SKM-1 (cell line): ENCODE measurements around the gene ITCH.
"Not testable (repeated sequence)": the region's sequence is repeated elsewhere in the genome, so short reads cannot be mapped to it uniquely, and the experiment has no call there.

Source experiments
- DNase-seq: peaks from one replicate; lab custom pipeline; 2025; ENCODE audit not compliant: unreplicated experiment; lab: John Stamatoyannopoulos, UW

Gene ITCH

GRCh38 chr20:34497596-34497995, 134.5 kb downstream of the ITCH start:
- not testable (repeated sequence) for DNase-seq

GRCh38 chr20:34500823-34501222, 137.8 kb downstream of the ITCH start:
- DNase-seq = no peak

- no peak for DNase-seq
Observed at GRCh38 chr20:34506480-34506879, 143.4 kb downstream of the ITCH start.

GRCh38 chr20:34507702-34508413, 144.8 kb downstream of the ITCH start:
- no peak for DNase-seq

- DNase-seq = no peak
Observed at GRCh38 chr20:34510575-34510974, 147.5 kb downstream of the ITCH start.

- no peak for DNase-seq
Observed at GRCh38 chr20:34511891-34512265, 148.8 kb downstream of the ITCH start.

GRCh38 chr20:34512266-34512954, 149.3 kb downstream of the ITCH start:
- DNase-seq = no peak

- DNase-seq = no peak
Observed at GRCh38 chr20:34512955-34513419, 149.9 kb downstream of the ITCH start.

GRCh38 chr20:34514034-34514433, 151.0 kb downstream of the ITCH start:
- DNase-seq = not testable (repeated sequence)

- no peak for DNase-seq
Observed at GRCh38 chr20:34514897-34515483, 151.9 kb downstream of the ITCH start.

GRCh38 chr20:34515484-34516246, 152.6 kb downstream of the ITCH start:
- DNase-seq = no peak

- peak; percentile 75 for DNase-seq
Observed at GRCh38 chr20:34516247-34517113, 153.4 kb downstream of the ITCH start, which contains the start of gene DYNLRB1. Gene DYNLRB1 (plus strand): TSS chr20:34516422. CDS start chr20:34516459, 37 bp downstream.

- no peak for DNase-seq
Observed at GRCh38 chr20:34517114-34517505, 154.0 kb downstream of the ITCH start.

- DNase-seq = not testable (repeated sequence)
Observed at GRCh38 chr20:34518863-34519262, 155.8 kb downstream of the ITCH start.

- not testable (repeated sequence) for DNase-seq
Observed at GRCh38 chr20:34519841-34520240, 156.8 kb downstream of the ITCH start.

- DNase-seq = peak; percentile 12
Observed at GRCh38 chr20:34522969-34523871, 160.1 kb downstream of the ITCH start.

- no peak for DNase-seq
Observed at GRCh38 chr20:34524426-34524825, 161.4 kb downstream of the ITCH start.

GRCh38 chr20:34525342-34525708, 162.3 kb downstream of the ITCH start:
- no peak for DNase-seq

- DNase-seq = no peak
Observed at GRCh38 chr20:34525709-34526416, 162.8 kb downstream of the ITCH start.
